GM04503 (cell line): ENCODE data around the gene KCNV2.

Experiments used
- DNase-seq: peaks from one replicate; pipeline ENCODE4 v3.0.0-alpha.2; 2012; ENCODE audit warnings: low read depth

The KCNV2 gene

DNA sequence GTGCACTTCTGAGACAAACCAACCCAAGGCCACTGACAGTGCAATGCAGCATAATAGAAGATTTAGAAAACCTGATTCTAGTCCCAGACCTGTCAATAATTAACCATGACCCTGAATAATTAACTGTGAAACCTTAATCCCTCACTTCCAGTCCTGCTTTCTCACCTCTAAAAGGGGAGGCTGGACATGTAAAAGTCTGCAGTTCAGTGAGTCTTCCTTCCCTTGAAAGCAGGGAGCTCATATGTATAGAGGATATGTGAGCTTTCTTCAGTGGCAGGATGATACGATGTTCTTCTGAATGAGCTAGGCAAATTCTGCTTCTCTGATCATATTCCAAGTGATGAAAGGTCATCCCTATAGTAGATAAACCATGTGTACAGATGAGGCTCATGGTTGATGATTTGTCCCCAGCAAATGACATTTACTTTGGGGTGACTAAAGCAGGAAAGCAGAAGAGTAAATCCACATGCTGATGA is 2.9 kb downstream of the KCNV2 start:
- no peak for DNase-seq

- peak; percentile 46 for DNase-seq
These were observed 5.4 kb downstream of the KCNV2 start for GRCh38 chr9:2722715-2723114.

DNA sequence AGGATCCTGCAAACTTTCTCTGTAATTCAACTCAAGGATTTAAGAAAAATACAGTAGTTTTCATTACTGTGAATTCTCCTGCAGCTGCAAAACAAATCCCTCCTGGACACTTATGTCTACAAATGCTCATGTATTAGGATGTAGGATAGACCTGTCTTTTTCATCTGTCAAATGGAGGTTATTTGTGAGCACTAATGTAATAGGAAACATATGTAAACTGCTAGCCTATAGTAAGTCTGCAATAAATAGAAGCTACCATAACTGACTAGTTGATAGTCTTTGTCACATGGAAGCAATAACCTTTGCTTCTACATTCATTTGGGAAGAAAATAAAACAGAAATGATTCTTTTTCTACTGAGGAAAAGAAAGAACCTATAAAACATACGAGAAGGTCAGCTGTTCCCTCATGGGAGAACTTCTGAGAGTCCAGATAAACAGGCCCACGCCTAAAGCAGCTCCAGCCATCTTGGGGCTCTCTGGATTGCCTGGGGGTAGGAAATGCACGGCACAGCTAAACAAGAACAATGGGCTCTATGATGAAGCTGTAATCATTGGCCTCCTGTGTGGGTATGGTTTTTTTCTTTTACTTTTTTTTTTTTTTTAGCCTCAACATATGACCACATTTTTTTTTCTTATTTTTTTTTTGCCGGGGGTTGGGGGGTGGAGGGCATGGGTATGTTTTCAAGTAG is 6.2 kb downstream of the KCNV2 start:
- no peak for DNase-seq

- DNase-seq = no peak
These were observed 7.8 kb downstream of the KCNV2 start for GRCh38 chr9:2725126-2725525.

DNA sequence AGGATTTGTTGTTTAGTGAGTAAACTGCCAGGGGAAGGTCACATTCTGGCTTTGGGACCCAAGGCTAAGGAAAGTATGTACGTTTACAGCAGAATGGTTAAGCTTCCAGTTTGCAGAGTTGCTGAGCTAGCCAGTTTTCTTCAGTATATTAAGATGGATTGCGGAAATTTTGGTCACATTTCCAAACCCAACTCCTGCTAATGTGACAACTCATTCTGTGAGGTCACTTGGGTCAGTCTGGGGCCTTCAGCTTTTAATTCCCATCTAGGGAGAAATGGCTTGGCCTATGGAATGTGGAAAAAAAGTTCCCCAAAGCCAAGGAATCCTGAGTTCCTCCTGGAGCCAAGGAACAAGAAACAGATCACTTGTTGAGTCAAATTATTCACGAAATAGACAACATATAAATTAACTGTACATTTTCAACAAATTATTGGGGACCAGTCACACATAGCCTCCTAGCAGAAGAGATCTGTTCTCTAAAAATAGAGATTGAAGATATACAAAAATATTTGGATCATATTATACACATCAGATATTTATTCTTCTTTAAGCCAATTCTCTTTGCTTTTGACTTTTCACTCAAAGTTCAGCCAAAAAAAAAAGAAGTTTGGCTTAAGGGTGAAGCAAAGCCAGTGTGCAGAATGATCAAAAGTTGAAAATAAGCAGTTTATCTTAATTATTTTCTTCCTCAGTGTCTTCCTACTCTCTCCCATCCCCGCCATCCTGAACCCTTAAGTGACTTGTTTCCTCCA is 8.8 kb downstream of the KCNV2 start:
- no peak for DNase-seq

DNA sequence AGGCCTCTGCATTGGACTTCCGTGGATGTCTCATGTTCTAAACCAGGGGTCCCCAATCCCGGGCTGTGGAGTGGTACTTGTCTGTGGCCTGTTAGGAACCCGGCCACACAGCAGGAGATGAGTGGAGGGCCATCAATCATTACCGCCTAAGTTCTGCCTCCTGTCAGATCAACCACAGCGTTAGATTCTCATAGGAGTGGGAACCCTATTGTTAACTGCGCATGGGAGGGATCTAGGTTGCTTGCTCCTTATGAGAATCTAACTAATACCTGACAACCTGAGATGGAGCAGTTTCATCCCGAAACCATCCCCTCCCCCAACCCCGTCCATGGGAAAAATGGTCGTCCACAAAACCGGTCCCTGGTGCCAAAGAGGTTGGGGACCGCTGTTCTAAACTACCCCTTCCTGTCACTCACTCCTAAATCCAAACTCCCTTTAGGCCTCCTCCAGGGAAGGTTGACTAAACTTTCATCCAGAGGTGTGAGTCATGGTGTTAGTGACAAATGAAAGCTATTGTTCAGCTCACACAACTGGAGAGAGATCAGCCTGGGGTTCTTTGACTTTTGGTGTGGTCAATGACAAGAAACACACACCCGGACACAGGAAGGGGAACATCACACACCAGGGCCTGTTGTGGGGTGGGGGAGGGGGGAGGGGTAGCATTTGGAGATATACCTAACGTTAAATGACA is 9.5 kb downstream of the KCNV2 start:
- no peak for DNase-seq

- DNase-seq = no peak
These were observed 10.1 kb downstream of the KCNV2 start for GRCh38 chr9:2727374-2727773.

GRCh38 chr9:2727966-2728613 is 10.8 kb downstream of the KCNV2 start:
- DNase-seq = peak; percentile 22

GRCh38 chr9:2729003-2729402 is 11.7 kb downstream of the KCNV2 start:
- no peak for DNase-seq

- no peak for DNase-seq
These were observed 12.4 kb downstream of the KCNV2 start for GRCh38 chr9:2729721-2730120.

DNA sequence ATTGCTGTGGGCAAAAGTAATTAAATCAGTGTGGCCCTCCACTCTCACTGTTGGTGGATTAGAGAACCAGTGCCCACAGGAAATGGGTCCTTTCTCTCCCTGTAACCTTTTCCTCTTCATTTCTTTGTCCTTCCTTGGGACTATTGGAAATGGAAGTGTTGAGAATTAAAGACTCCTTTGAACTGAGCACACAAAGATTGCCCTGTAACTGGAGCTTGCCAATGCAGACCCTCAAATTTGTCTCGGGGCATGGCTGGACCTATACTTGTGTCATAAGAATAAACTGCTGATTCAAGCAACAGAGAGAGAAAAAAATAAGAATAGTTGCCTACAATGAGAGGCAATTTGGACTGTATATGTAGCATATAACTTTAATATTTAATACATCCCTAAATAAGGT is 13.7 kb downstream of the KCNV2 start:
- DNase-seq = no peak

DNA sequence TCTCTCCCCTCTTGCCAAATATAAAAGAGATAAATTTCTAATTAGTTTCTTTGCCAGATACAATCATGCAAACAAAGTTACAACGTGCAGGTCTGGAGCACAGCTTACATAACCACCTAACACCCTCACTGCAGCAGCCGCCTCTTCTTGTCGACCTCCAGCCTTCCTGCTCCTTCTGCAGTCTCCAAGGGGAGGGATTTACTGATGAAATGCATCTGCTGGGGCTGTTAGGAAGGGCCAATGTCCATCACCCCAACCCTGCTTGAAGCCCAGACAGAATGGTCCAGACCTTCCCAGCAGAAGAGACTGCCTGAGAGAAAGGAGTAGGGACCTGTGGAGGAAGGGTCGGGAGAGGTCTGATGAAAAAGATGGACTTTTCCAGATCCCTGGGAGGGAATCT is 15.2 kb downstream of the KCNV2 start:
- DNase-seq = no peak

- DNase-seq = no peak
These were observed 23.3 kb downstream of the KCNV2 start for GRCh38 chr9:2740616-2741015.

GRCh38 chr9:2741441-2742158 is 24.3 kb downstream of the KCNV2 start:
- DNase-seq = no peak

DNA sequence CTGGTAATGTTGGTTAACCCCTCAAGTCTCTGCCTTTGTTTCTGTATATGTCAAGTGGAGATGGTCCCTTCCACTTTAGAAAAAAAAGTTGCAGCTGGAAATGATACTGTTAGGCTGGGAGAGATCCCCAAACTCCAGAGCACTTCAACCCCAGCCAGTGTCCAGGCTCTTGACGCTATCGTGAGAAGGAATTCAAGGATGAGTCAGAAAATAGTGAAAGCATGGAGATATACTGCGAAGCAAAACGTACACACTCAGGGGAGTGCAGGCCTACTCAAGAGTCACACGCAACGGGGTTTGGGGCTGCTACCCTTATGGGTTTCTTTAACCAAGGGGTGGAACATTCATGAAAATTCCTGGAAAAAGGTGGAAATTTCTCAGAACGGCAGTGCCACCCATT is 24.9 kb downstream of the KCNV2 start:
- no peak for DNase-seq

- no peak for DNase-seq
These were observed 26.7 kb downstream of the KCNV2 start for GRCh38 chr9:2743937-2744529.

- DNase-seq = no peak
These were observed 28.5 kb downstream of the KCNV2 start for GRCh38 chr9:2745560-2746380.

GRCh38 chr9:2749485-2749884 is 32.2 kb downstream of the KCNV2 start:
- no peak for DNase-seq

DNA sequence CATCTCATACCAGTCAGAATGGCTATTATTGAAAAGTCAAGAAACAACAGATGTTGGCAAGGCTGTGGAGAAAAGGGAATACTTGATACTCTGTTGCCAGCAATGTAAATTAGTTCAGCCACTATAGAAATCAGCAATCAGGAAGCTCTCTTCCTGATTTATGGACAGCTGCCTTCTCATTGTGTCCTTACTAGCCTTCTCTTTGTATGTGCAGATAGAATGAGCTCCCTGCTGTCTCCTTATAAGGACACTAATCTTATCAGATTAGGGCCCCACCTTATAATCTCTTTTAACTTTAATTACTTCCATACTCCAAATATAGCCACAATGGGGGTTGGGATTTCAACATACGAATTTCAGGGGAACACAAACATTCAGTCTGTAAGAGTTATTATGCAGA is 38.0 kb downstream of the KCNV2 start:
- DNase-seq = no peak

- DNase-seq = no peak
These were observed 41.0 kb downstream of the KCNV2 start for GRCh38 chr9:2758162-2758897.
